HG02759 (cell line): ENCODE measurements around the gene SLC4A8.
"Not testable (repeated sequence)": the region's sequence is repeated elsewhere in the genome, so short reads cannot be mapped to it uniquely, and the experiment has no call there.

Experiments
- ATAC-seq: cut with Tn5 transposase; IDR thresholded peaks from one replicate; pipeline ENCODE4 v1.9.1; 2021; ENCODE audit warnings: mild to moderate bottlenecking, moderate library complexity; ENCODE audit not compliant: unreplicated experiment

The SLC4A8 gene

GRCh38 chr12:51470116-51470515, 45.5 kb downstream of the SLC4A8 start:
- no peak for ATAC-seq

GRCh38 chr12:51471111-51471864, 46.7 kb downstream of the SLC4A8 start:
- no peak for ATAC-seq

GRCh38 chr12:51472984-51473383, 48.4 kb downstream of the SLC4A8 start:
- no peak for ATAC-seq

GRCh38 chr12:51473947-51474346, 49.3 kb downstream of the SLC4A8 start:
- ATAC-seq = no peak

GRCh38 chr12:51475543-51475942, 50.9 kb downstream of the SLC4A8 start:
- no peak for ATAC-seq

GRCh38 chr12:51480978-51481377, 56.3 kb downstream of the SLC4A8 start:
- ATAC-seq = no peak

GRCh38 chr12:51482929-51483697, 58.5 kb downstream of the SLC4A8 start:
- no peak for ATAC-seq

GRCh38 chr12:51484119-51484518, 59.5 kb downstream of the SLC4A8 start:
- ATAC-seq = no peak

GRCh38 chr12:51488281-51488680, 63.6 kb downstream of the SLC4A8 start:
- no peak for ATAC-seq

- ATAC-seq = no peak
Observed at GRCh38 chr12:51493281-51493680, 68.7 kb downstream of the SLC4A8 start.

- ATAC-seq = no peak
Observed at GRCh38 chr12:51496895-51497294, 72.3 kb downstream of the SLC4A8 start.

GRCh38 chr12:51504851-51505250, 80.2 kb downstream of the SLC4A8 start:
- no peak for ATAC-seq

GRCh38 chr12:51505360-51506105, 80.9 kb downstream of the SLC4A8 start:
- ATAC-seq = no peak

GRCh38 chr12:51507178-51507577, 82.5 kb downstream of the SLC4A8 start:
- no peak for ATAC-seq

GRCh38 chr12:51508285-51508684, 83.7 kb downstream of the SLC4A8 start:
- no peak for ATAC-seq

- ATAC-seq = no peak
Observed at GRCh38 chr12:51511546-51512260, 87.1 kb downstream of the SLC4A8 start.

GRCh38 chr12:51512438-51512837, 87.8 kb downstream of the SLC4A8 start:
- no peak for ATAC-seq

GRCh38 chr12:51515037-51515436, 90.4 kb downstream of the SLC4A8 start:
- not testable (repeated sequence) for ATAC-seq

- ATAC-seq = no peak
Observed at GRCh38 chr12:51517316-51517715, 92.7 kb downstream of the SLC4A8 start.

GRCh38 chr12:51517800-51518199, 93.2 kb downstream of the SLC4A8 start:
- ATAC-seq = no peak

GRCh38 chr12:51519755-51520154, 95.1 kb downstream of the SLC4A8 start:
- no peak for ATAC-seq
